Muscle layer of colon (tissue), 2 donors: ENCODE results near the gene SMCO1.
A peak's percentile ranks its signal among the peaks of the same experiment; 100 is the strongest.

ENCODE experiments used
- H3K27ac ChIP-seq: one replicate; pipeline ENCODE4 v1.7.0; 2013; ENCODE audit warnings: low read depth, mild to moderate bottlenecking, low read length, moderate library complexity
- H3K27me3 ChIP-seq, 2 donors: one replicate each; pipeline ENCODE4 v1.7.0; 2013; ENCODE audit warnings: low read length in 2 of 2, mild to moderate bottlenecking in 2 of 2; ENCODE audit not compliant: insufficient read depth in 2 of 2, control insufficient read depth in 1 of 2
- H3K36me3 ChIP-seq: one replicate; pipeline ENCODE4 v1.7.0; 2013; ENCODE audit warnings: mild to moderate bottlenecking, low read length; ENCODE audit not compliant: insufficient read depth
- H3K4me1 ChIP-seq: one replicate; pipeline ENCODE4 v1.7.0; 2013; ENCODE audit warnings: mild to moderate bottlenecking, low read length; ENCODE audit not compliant: insufficient read depth
- H3K4me3 ChIP-seq, 2 donors: one replicate each; pipeline ENCODE4 v1.7.0; 2013; ENCODE audit warnings: low read length in 2 of 2, low read depth in 1 of 2, mild to moderate bottlenecking in 1 of 2, moderate library complexity in 1 of 2
- H3K9ac ChIP-seq: one replicate; pipeline ENCODE4 v1.7.0; 2013; ENCODE audit warnings: low read length
- H3K9me3 ChIP-seq: one replicate; pipeline ENCODE4 v1.7.0; 2013; ENCODE audit warnings: mild to moderate bottlenecking, low read length
- donor health status: abdominal sarcoma.
- donor health status: Adenocarcinoma of cecum.

The SMCO1 gene

DNA sequence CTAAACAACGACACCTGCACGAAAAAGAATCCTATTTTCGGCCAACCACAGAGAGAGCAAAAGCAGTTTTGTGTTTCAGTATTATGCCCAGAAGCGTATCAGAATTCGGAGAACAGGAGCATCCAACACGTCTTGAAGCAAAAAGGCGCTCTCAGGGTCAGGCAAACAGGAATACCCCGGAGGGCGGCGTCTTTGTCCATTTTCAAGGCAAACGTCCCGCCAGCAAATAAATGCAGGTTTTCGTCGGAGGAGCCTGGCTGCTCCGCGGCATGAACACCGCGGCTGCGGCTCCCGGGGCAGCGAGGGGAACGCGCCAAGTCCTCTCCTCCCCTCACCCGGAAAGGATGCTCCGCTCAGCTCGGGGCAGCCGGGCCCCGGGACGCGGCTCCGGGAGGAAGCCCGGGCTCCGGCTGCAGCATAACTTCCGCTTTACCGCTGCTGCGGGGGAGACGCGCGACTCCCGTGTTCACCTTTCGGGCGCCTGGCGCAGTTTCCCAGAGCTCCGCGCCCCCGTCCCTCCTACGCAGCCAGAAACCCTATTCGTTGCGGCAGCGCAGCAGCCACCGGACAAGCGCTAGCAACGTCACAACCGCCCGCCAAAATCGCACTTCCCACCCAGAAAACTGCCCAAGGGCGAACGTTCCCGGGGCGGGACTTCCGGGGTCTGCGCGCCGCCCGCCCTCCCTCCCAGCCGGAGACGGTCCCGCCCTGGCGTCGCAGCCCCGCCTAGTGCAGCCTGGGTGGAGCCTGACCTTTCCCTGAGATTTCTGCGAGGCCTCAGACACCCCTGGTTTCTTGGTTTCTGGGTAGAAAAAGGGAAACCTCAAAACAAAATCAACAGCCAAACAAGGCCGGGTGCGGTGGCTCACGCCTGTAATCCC, 11.7 kb downstream of the SMCO1 start, which contains the start of gene RNF168:
RNF168 (minus strand) TSS at position 573 of the 881 bp plus-strand sequence. CDS start 595 bp downstream, outside the sequence.
- H3K4me1 ChIP-seq = peaks cover 16% of the 10 kb centered on the region
- H3K9me3 ChIP-seq = no peaks in the 10 kb centered on the region
- H3K4me3 ChIP-seq = peak within 1 kb of the TSS; percentile 70 to 92
- H3K27ac ChIP-seq = peak within 1 kb of the TSS; percentile 97
- H3K9ac ChIP-seq = peak within 1 kb of the TSS; percentile 94
- H3K27me3 ChIP-seq = no peaks in the 10 kb centered on the region
- no peaks in the 10 kb centered on the region for H3K36me3 ChIP-seq

DNA sequence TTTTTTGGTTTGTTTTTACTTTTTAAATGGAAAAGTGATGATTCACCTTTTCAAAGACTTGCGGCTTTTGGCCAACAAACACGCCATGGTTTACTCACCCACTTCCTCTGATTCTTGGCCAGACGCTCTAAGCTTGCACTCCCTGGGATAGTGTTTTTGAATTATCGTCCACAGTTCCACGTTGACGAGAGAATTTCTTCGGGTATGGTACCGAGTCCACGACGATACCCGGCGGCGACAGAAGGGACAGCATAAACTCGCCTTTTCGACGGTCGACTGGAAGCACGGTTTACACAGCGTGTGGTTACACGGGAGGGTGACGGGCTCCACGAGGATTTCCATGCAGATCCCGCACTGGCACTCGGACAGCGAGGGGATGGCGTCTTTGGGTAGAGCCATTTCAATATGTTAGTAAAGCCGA, 12.4 kb downstream of the SMCO1 start:
- H3K27ac ChIP-seq = peak overlapping the region; percentile 97
- peak overlapping the region; percentile 70 to 92 for H3K4me3 ChIP-seq
- H3K27me3 ChIP-seq = no peaks in the 10 kb centered on the region
- peaks cover 16% of the 10 kb centered on the region for H3K4me1 ChIP-seq
- H3K36me3 ChIP-seq = no peaks in the 10 kb centered on the region
- no peaks in the 10 kb centered on the region for H3K9me3 ChIP-seq
- H3K9ac ChIP-seq = peak overlapping the region; percentile 94

DNA sequence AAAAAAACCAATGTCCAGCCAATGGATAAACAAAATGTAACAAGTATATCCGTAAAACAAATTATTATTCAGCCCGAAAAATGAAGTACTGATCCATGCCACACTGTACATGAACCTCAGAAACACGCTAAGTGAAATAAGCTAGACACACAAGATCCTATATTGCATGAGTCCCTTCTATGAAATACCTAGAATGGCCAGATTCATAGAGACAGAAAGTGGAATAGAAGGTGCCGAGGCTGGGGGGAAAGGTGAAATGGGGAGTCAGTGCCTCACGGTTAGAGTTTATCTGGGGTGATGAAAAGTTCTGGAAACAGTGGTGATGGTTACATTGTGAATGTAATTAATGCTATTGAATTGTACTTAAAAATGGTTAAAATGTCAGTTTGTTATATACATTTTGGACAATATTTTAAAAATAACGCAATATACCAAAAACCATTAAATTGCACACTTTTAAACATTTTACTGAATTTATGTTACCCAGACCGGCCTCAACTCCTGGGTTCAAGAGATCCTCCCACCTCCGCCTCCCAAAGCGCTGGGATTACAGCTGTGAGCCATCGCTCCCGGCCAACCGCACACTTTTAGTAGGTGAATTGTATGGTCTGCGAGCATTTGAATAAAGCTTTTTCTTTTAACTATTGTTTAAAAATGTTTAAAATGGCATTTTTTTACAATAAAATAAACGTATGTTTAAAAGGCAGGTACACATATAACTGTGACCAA, 13.7 kb downstream of the SMCO1 start:
- H3K4me3 ChIP-seq = peak overlapping the region; percentile 73 to 92
- H3K9ac ChIP-seq = peak overlapping the region; percentile 13
- H3K36me3 ChIP-seq = no peaks in the 10 kb centered on the region
- H3K9me3 ChIP-seq = no peaks in the 10 kb centered on the region
- H3K27me3 ChIP-seq = no peaks in the 10 kb centered on the region
- H3K27ac ChIP-seq = no peak overlapping the region
- peaks cover 16% of the 10 kb centered on the region for H3K4me1 ChIP-seq

DNA sequence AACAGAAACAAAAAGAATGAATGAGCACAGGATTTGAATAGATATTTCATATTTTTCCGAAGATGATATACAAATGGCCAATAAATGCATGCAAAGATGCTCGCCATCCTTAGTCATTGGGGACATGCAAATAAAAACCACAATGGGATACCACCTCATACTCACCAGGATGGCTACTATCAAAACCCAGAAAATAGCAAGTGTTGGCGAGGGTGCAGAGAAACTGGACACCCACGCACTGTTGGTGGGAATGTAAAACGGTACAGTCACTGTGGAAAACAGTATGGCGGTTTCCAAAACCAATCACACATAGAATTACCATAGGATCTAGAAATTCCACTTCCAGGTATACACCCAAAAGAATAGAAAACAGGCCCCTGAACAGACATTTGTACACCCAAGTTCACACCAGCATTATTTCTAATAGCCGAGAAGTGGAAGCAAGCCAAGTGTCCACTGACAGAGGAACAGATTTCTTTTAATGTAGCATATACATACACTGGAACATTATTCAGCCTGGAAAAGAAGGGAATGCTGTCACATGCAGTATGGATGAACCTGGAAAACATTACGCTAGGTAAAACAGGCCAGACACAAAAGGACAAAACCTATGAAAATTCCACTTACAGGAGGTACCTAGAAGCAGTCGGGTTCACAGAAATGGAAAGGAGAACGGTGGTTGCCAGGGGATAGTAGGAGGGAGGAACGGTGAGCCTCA, 15.2 kb downstream of the SMCO1 start:
- Histone ChIP-seq H3K36me3 (no peaks in the 10 kb centered on the region), H3K4me1 (peaks cover 16% of the 10 kb centered on the region), H3K9ac (peak overlapping the region; percentile 50), H3K27ac (no peak overlapping the region), H3K9me3 (no peaks in the 10 kb centered on the region), H3K4me3 (peak overlapping the region; percentile 21 to 55), H3K27me3 (no peaks in the 10 kb centered on the region)

- Histone ChIP-seq H3K9ac (no peak overlapping the region), H3K4me3 (no peak overlapping the region), H3K36me3 (no peaks in the 10 kb centered on the region), H3K9me3 (no peaks in the 10 kb centered on the region), H3K4me1 (peaks cover 13% of the 10 kb centered on the region), H3K27me3 (no peaks in the 10 kb centered on the region), H3K27ac (no peak overlapping the region)
Measured at GRCh38 chr3:196499061-196499460, 16.1 kb downstream of the SMCO1 start.

DNA sequence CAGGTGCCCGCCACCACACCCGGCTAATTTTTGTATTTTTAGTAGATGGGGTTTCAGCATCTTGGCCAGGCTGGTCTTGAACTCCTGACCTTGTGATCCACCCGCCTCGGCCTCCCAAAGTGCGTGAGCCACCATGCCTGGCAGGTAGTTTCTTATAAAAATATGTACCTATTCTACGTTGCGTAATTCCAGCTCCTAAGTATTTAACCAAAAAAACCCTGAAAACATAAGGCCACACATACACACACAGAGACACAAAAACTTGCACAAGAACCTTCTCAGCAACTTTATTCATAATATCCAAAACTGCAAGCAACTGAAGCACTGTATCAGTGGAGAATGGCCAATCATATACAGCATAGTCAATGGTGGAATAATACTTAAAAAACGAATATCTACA, 16.8 kb downstream of the SMCO1 start:
- Histone ChIP-seq H3K27me3 (no peaks in the 10 kb centered on the region), H3K36me3 (no peaks in the 10 kb centered on the region), H3K4me1 (peaks cover 11% of the 10 kb centered on the region), H3K9me3 (no peaks in the 10 kb centered on the region), H3K4me3 (no peak overlapping the region), H3K27ac (no peak overlapping the region), H3K9ac (no peak overlapping the region)

- peaks cover 11% of the 10 kb centered on the region for H3K4me1 ChIP-seq
- H3K9me3 ChIP-seq = no peaks in the 10 kb centered on the region
- H3K4me3 ChIP-seq = no peak overlapping the region
- no peaks in the 10 kb centered on the region for H3K27me3 ChIP-seq
- no peak overlapping the region for H3K27ac ChIP-seq
- H3K36me3 ChIP-seq = no peaks in the 10 kb centered on the region
- no peak overlapping the region for H3K9ac ChIP-seq
Measured at GRCh38 chr3:196496183-196496582, 19.0 kb downstream of the SMCO1 start.

DNA sequence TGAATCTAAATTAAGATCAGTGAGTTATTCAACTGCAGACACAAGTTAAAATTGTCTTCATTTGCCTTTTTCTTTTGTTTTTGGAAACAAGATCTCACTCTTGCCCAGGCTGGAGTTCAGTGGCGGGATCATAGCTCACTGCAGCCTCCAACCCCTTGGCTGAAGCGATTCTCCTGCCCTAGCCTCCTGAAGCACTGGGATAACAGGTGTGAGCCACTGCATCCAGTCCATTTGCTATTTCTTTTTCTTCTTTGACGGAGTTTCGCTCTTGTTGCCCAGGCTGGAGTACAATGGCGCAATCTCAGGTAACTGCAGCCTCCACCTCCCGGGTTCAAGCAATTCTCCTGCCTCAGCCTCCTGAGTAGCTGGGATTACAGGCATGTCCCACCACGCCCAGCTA, 21.9 kb downstream of the SMCO1 start:
- Histone ChIP-seq H3K9me3 (no peaks in the 10 kb centered on the region), H3K27ac (no peak overlapping the region), H3K9ac (no peak overlapping the region), H3K27me3 (no peaks in the 10 kb centered on the region), H3K36me3 (no peaks in the 10 kb centered on the region), H3K4me3 (no peak overlapping the region), H3K4me1 (no peaks in the 10 kb centered on the region)

- no peaks in the 10 kb centered on the region for H3K4me1 ChIP-seq
- no peaks in the 10 kb centered on the region for H3K9me3 ChIP-seq
- H3K4me3 ChIP-seq = no peak overlapping the region
- no peak overlapping the region for H3K9ac ChIP-seq
- H3K36me3 ChIP-seq = peaks cover 4% of the 10 kb centered on the region
- no peak overlapping the region for H3K27ac ChIP-seq
- no peaks in the 10 kb centered on the region for H3K27me3 ChIP-seq
Measured at GRCh38 chr3:196492080-196492479, 23.1 kb downstream of the SMCO1 start.

DNA sequence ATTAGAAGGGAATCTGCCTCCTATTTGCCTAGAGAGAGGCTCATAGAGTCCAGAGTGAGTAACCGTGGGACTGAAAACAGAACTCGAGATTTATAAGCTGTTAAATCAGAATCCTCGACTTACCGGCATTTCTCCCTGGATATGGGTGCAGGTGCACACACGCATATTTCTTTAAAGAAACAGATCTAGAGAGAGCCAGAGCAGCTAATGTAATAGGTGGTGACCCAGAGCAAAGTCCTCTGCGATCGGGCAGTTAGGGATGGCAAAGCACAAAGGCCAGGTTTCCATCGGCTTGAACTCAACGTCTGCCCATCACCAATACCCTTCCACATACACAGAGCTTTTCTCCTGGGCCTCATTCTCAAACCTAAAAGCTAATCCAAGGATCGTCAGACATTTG, 25.4 kb downstream of the SMCO1 start:
- Histone ChIP-seq H3K27ac (no peak overlapping the region), H3K36me3 (peaks cover 16% of the 10 kb centered on the region), H3K4me1 (no peaks in the 10 kb centered on the region), H3K9ac (no peak overlapping the region), H3K4me3 (no peak overlapping the region), H3K27me3 (no peaks in the 10 kb centered on the region), H3K9me3 (no peaks in the 10 kb centered on the region)

GRCh38 chr3:196486263-196486662, 28.9 kb downstream of the SMCO1 start:
- Histone ChIP-seq H3K36me3 (peaks cover 26% of the 10 kb centered on the region), H3K9me3 (no peaks in the 10 kb centered on the region), H3K27me3 (no peaks in the 10 kb centered on the region), H3K4me3 (no peak overlapping the region), H3K9ac (no peak overlapping the region), H3K27ac (no peak overlapping the region), H3K4me1 (no peaks in the 10 kb centered on the region)
